Right atrium auricular region (tissue), 2 donors: ENCODE results near the gene DDX10. TPM values are rescaled to one million over a fixed set of nuclear protein-coding genes. Genes with fewer than 3 reads are reported as not detected.

ENCODE experiments used
- DNase-seq: peaks from one replicate; pipeline ENCODE4 v3.0.0-alpha.2; 2019; ENCODE audit warnings: low spot score
- H3K27ac ChIP-seq, 2 donors: fragments of 200-600 bp; sonication (generic); 1 replicate in 1 of 2; 2 replicates in 1 of 2; pipeline ENCODE4 v1.5.1; 2016 to 2019
- H3K27me3 ChIP-seq, 2 donors: fragments of 200-600 bp; sonication (generic); one replicate each; pipeline versions ENCODE4 v1.5.1 to v1.6.0; 2017 to 2019
- H3K36me3 ChIP-seq: fragments of 200-600 bp; sonication (generic); one replicate; pipeline ENCODE4 v1.5.1; 2016
- H3K4me1 ChIP-seq, 2 donors: fragments of 200-600 bp; sonication (generic); one replicate each; pipeline versions ENCODE4 v1.5.1 to v1.6.0; 2017 to 2019
- H3K4me3 ChIP-seq, 2 donors: fragments of 200-600 bp; sonication (generic); 1 replicate in 1 of 2; 2 replicates in 1 of 2; pipeline ENCODE4 v1.5.1; 2017 to 2019; ENCODE audit warnings: mild to moderate bottlenecking in 1 of 2, moderate library complexity in 1 of 2
- H3K9me3 ChIP-seq, 2 donors: fragments of 200-600 bp; sonication (generic); one replicate each; pipeline ENCODE4 v1.5.1; 2019
- CTCF ChIP-seq, 2 donors: fragments of 200-600 bp; sonication (generic); IDR thresholded peaks; one replicate each; pipeline ENCODE4 v1.5.1; 2019; ENCODE audit warnings: antibody characterized with exemption in 2 of 2
- total RNA-seq, 2 donors: library from RNA; depleted of rRNA; stranded (reverse); fragments of >200 nt; gene quantifications; one replicate each; pipeline ENCODE4 v1.1.0, GENCODE V29; 2016

DDX10 gene
- total RNA-seq, 2 donors from 2014 or later, result 11.8 to 13.1 TPM

GRCh38 chr11:108826136-108826535 is 161.3 kb downstream of the DDX10 start:
- Histone ChIP-seq H3K4me3 (no peak overlapping the region), H3K4me1 (no peaks in the 10 kb centered on the region), H3K9me3 (peaks cover 0 to 7% of the 10 kb centered on the region in 2 donors), H3K27ac (no peak overlapping the region), H3K36me3 (no peaks in the 10 kb centered on the region), H3K27me3 (no peaks in the 10 kb centered on the region)
- DNase-seq, result no peak
- TF ChIP-seq CTCF (IDR thresholded peaks at IDR 0.05), result no peak

GRCh38 chr11:108835624-108836023 is 170.8 kb downstream of the DDX10 start:
- Histone ChIP-seq H3K27ac (no peak overlapping the region), H3K4me1 (no peaks in the 10 kb centered on the region), H3K9me3 (no peaks in the 10 kb centered on the region), H3K36me3 (peaks cover 6% of the 10 kb centered on the region), H3K4me3 (no peak overlapping the region), H3K27me3 (no peaks in the 10 kb centered on the region)
- no peak for TF ChIP-seq CTCF (IDR thresholded peaks at IDR 0.05)
- no peak for DNase-seq

- no peaks in the 10 kb centered on the region for H3K4me1 ChIP-seq
- H3K36me3 ChIP-seq, result peaks cover 6% of the 10 kb centered on the region
- no peak for TF ChIP-seq CTCF (IDR thresholded peaks at IDR 0.05)
- H3K27me3 ChIP-seq, result no peaks in the 10 kb centered on the region
- no peak overlapping the region for H3K27ac ChIP-seq
- no peak overlapping the region for H3K4me3 ChIP-seq
- no peaks in the 10 kb centered on the region for H3K9me3 ChIP-seq
- no peak for DNase-seq
Observed at GRCh38 chr11:108836541-108836940, 171.7 kb downstream of the DDX10 start.

GRCh38 chr11:108838102-108838791 is 173.4 kb downstream of the DDX10 start:
- no peak overlapping the region for H3K27ac ChIP-seq
- H3K36me3 ChIP-seq, result peaks cover 6% of the 10 kb centered on the region
- H3K9me3 ChIP-seq, result no peaks in the 10 kb centered on the region
- no peak overlapping the region for H3K4me3 ChIP-seq
- no peaks in the 10 kb centered on the region for H3K4me1 ChIP-seq
- no peaks in the 10 kb centered on the region for H3K27me3 ChIP-seq
- DNase-seq, result no peak
- TF ChIP-seq CTCF (IDR thresholded peaks at IDR 0.05), result no peak

- peaks cover 6% of the 10 kb centered on the region for H3K36me3 ChIP-seq
- H3K9me3 ChIP-seq, result no peaks in the 10 kb centered on the region
- DNase-seq, result no peak
- H3K4me3 ChIP-seq, result no peak overlapping the region
- no peaks in the 10 kb centered on the region for H3K4me1 ChIP-seq
- H3K27ac ChIP-seq, result no peak overlapping the region
- TF ChIP-seq CTCF (IDR thresholded peaks at IDR 0.05), result no peak
- H3K27me3 ChIP-seq, result no peaks in the 10 kb centered on the region
Observed at GRCh38 chr11:108838792-108839105, 173.9 kb downstream of the DDX10 start.

- Histone ChIP-seq H3K4me1 (no peaks in the 10 kb centered on the region), H3K4me3 (no peak overlapping the region), H3K9me3 (no peaks in the 10 kb centered on the region), H3K27ac (no peak overlapping the region), H3K36me3 (no peaks in the 10 kb centered on the region), H3K27me3 (no peaks in the 10 kb centered on the region)
- no peak for TF ChIP-seq CTCF (IDR thresholded peaks at IDR 0.05)
- DNase-seq, result no peak
Observed at GRCh38 chr11:108846009-108846408, 181.1 kb downstream of the DDX10 start.
